GM12878 (cell line): Measurements from ENCODE around the gene KAT14. TPM values are rescaled to one million over a fixed set of nuclear protein-coding genes. Genes with fewer than 3 reads are reported as not detected.

Experiments used
- ATAC-seq: fragments of 200-7000 bp; cut with Tn5 transposase; 3 replicates; pipeline ENCODE4 v1.9.1; 2020; ENCODE audit warnings: mild to moderate bottlenecking, moderate library complexity
- BruUV-seq: library from RNA; stranded (reverse); fragments of 400-500 nt; replicated peaks from 2 replicates; lab custom pipeline; 2021; lab: Mats Ljungman, UMichigan
- CTCF ChIA-PET: fragments of 300-600 bp; sonication (Branson Sonifier 250); formaldehyde crosslinking; extraction: SDS; loops from one replicate; lab custom pipeline; 2021; ENCODE audit warnings: inconsistent platforms; lab: Yijun Ruan, JAX
- POLR2A ChIA-PET: fragments of 350-600 bp; formaldehyde crosslinking; extraction: SDS; loops from one replicate; lab custom pipeline; 2021; ENCODE audit warnings: inconsistent platforms; lab: Charles Lee
- RAD21 ChIA-PET: fragments of 300-600 bp; sonication (Branson Sonifier 250); formaldehyde crosslinking; loops from one replicate; lab custom pipeline; 2023; ENCODE audit warnings: antibody characterized with exemption; ENCODE audit not compliant: unreplicated experiment; lab: Charles Lee
- SMC1A ChIA-PET: fragments of 300-600 bp; sonication (Branson Sonifier 250); formaldehyde crosslinking; loops from one replicate; lab custom pipeline; 2023; ENCODE audit not compliant: unreplicated experiment, uncharacterized antibody; lab: Charles Lee
- DNase-seq: peaks from one replicate; pipeline ENCODE4 v3.0.0-alpha.2; 2011; ENCODE audit warnings: low read depth, low spot score
- FAIRE-seq: peaks from 3 replicates; lab custom pipeline; 2011; peaks lifted over from hg19 to GRCh38; lab: Jason Lieb, UNC
- H2AFZ ChIP-seq: 2 replicates; pipeline ENCODE4 v1.6.0; 2011; ENCODE audit warnings: low read depth, low read length, control low read depth; ENCODE audit not compliant: control insufficient read depth
- H3K27ac ChIP-seq: 2 replicates; pipeline ENCODE4 v1.5.1; 2011; ENCODE audit warnings: control low read depth; ENCODE audit not compliant: control insufficient read depth, insufficient read depth
- H3K27me3 ChIP-seq, 2 experiments: replicated peaks in 1 of 2; 2 replicates each; pipeline versions ENCODE4 v1.6.0 to v1.6.1; 2011; ENCODE audit warnings: low read length in 1 of 2; ENCODE audit not compliant: control insufficient read depth in 2 of 2, insufficient read depth in 2 of 2
- H3K36me3 ChIP-seq, 2 experiments: 2 replicates each; pipeline ENCODE4 v1.5.1; 2011; ENCODE audit warnings: low read length in 1 of 2; ENCODE audit not compliant: control insufficient read depth in 2 of 2, insufficient read depth in 2 of 2
- H3K4me1 ChIP-seq: 2 replicates; pipeline ENCODE4 v1.6.1; 2011; ENCODE audit warnings: mild to moderate bottlenecking, low read length, moderate library complexity, mixed read lengths; ENCODE audit not compliant: control insufficient read depth, insufficient read depth
- H3K4me2 ChIP-seq: 2 replicates; pipeline ENCODE4 v1.6.0; 2011; ENCODE audit warnings: control low read depth; ENCODE audit not compliant: control insufficient read depth, insufficient read depth
- H3K4me3 ChIP-seq: fragments of 200-600 bp; sonication (generic); 2 replicates; pipeline ENCODE4 v1.5.1; 2016
- H3K79me2 ChIP-seq: 2 replicates; pipeline ENCODE4 v1.6.0; 2011; ENCODE audit warnings: low read length; ENCODE audit not compliant: control insufficient read depth, insufficient read depth
- H3K9ac ChIP-seq: 2 replicates; pipeline ENCODE4 v1.8.0; 2011; ENCODE audit warnings: low read length, control low read depth, mixed read lengths; ENCODE audit not compliant: control insufficient read depth, insufficient read depth
- H3K9me3 ChIP-seq: replicated peaks from 3 replicates; pipeline ENCODE4 v1.5.1; 2011; ENCODE audit warnings: mild to moderate bottlenecking, low read length; ENCODE audit not compliant: control insufficient read depth, insufficient read depth
- H4K20me1 ChIP-seq: 2 replicates; pipeline ENCODE4 v1.6.0; 2011; ENCODE audit not compliant: control insufficient read depth, insufficient read depth
- CBX3 ChIP-seq: fragments of 200-600 bp; sonication (generic); IDR thresholded peaks from 2 replicates; pipeline ENCODE4 v1.6.1; 2016; ENCODE audit warnings: low read depth, borderline replicate concordance
- SMARCA5 ChIP-seq: fragments of 450-650 bp; IDR thresholded peaks from 2 replicates; pipeline ENCODE4 v1.6.1; 2017; ENCODE audit warnings: mild to moderate bottlenecking
- whole genome bisulfite sequencing: methylation state at CpG from one replicate; pipeline ENCODE4 v1.1.6; 2016; ENCODE audit warnings: low lambda C conversion rate; ENCODE audit not compliant: insufficient replicate concordance, insufficient coverage; ENCODE audit errors: missing lambda C conversion rate; 5-methylcytosine and 5-hydroxymethylcytosine counted together
- in situ Hi-C: fragments of 300-500 bp; cut with MboI; formaldehyde crosslinking; loops from 9 replicates; pipeline ENCODE4 v1.14.3; 2018; ENCODE audit warnings: mixed read lengths
- intact Hi-C: fragments of 100-400 bp; cut with micrococcal nuclease; formaldehyde crosslinking; loops from one replicate; pipeline ENCODE4 v1.14.2; 2022; ENCODE audit not compliant: unreplicated experiment
- polyA plus RNA-seq, 11 experiments: library from polyadenylated mRNA; depleted of rRNA in 4 of 11; unstranded in 6 of 11; stranded (reverse) in 5 of 11; fragments of >200 nt; fragmentation: Nextera tagmentation in 4 of 11; fragmentation: Illumina TruSeq in 1 of 11; extraction: Ambion mirVana in 4 of 11; extraction: Trizol in 1 of 11; gene quantifications; 1 replicate in 1 of 11; 2 replicates in 10 of 11; pipeline versions ENCODE4 v1.2.1 to v1.2.3, GENCODE V29; 2011 to 2016; ENCODE audit warnings: inconsistent platforms in 2 of 11, missing spikeins in 2 of 11, low read depth in 1 of 11
- total RNA-seq, 4 experiments: library from RNA; depleted of rRNA in 3 of 4; stranded (reverse); fragments of >200 nt in 3 of 4; fragmentation: Illumina TruSeq in 1 of 4; extraction: Trizol in 1 of 4; gene quantifications; 2 replicates each; pipeline versions ENCODE4 v1.2.1 to v1.2.3, GENCODE V29; 2013 to 2021
- TF ChIP-seq, protein P1 (sequence below): fragments of 450-650 bp; IDR thresholded peaks from 2 replicates; pipeline ENCODE4 v1.6.1; 2018; ENCODE audit warnings: borderline replicate concordance, mild to moderate bottlenecking; ENCODE audit not compliant: partially characterized antibody

KAT14 gene
- total and polyA plus RNA-seq, 10 of the 15 experiments (the other 5 are each of a cell fraction or from before 2014, with no cell fraction given) = 4.0 to 19.9 (median 13.9) TPM

DNA sequence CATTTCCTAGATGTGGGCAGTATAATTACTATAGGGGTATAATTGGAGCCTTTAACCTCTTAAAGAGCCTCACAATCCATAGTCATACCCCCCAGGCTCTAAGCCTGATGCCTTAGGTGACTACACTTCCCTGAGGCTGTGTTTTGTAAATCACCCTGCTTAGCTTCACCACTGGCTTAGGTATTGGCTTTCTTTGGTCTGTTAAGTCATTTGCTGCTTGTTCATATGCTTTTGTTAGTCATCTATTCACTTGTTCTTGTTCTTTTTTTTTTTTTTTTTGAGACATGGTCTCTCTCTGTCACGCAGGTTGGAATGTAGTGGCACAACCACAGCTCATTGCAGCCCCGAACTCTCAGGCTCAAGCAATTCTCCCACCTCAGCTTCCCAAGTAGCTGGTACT, 26.7 kb downstream of the KAT14 start (continued):
- no peak for TF ChIP-seq CBX3

DNA sequence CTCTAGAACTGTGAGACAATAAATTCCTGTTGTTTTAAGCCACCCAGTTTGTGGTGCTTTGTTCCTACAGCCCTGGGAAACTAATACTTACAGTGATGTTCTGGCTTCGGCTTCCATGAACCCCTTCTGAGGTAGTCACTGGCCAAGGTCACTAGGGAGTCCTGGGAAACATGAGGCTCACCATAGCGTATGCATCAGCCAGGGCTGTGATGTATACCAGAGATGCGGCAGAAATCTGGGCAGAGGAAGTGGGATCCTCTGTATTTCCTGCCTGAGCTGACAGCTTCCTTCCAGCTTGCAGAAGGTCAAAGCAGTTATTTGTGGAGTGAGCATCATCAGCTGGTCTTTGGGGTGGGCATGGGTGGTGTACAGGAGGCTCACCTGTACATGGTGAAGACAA, 27.9 kb downstream of the KAT14 start:
- FAIRE-seq (no peak), ATAC-seq (no peak), DNase-seq (no peak)
- Histone ChIP-seq H3K4me1 (no peaks in the 10 kb centered on the region; the same call in 1 of the 2 replicates), H3K4me2 (no peak overlapping the region), H3K4me3 (no peak overlapping the region), H3K27me3 (no peaks in the 10 kb centered on the region), H3K27ac (no peak overlapping the region), H3K79me2 (no peaks in the 10 kb centered on the region), H3K36me3 (peaks cover 7 to 25% of the 10 kb centered on the region in 2 experiments), H3K9me3 (no peaks in the 10 kb centered on the region), H3K9ac (no peak overlapping the region), H4K20me1 (no peaks in the 10 kb centered on the region), H2AFZ (no peak overlapping the region)
- in situ Hi-C loops (no loop called here), intact Hi-C loops (no loop called here)
- no peak for TF ChIP-seq SMARCA5
- TF ChIP-seq, protein P1, sequence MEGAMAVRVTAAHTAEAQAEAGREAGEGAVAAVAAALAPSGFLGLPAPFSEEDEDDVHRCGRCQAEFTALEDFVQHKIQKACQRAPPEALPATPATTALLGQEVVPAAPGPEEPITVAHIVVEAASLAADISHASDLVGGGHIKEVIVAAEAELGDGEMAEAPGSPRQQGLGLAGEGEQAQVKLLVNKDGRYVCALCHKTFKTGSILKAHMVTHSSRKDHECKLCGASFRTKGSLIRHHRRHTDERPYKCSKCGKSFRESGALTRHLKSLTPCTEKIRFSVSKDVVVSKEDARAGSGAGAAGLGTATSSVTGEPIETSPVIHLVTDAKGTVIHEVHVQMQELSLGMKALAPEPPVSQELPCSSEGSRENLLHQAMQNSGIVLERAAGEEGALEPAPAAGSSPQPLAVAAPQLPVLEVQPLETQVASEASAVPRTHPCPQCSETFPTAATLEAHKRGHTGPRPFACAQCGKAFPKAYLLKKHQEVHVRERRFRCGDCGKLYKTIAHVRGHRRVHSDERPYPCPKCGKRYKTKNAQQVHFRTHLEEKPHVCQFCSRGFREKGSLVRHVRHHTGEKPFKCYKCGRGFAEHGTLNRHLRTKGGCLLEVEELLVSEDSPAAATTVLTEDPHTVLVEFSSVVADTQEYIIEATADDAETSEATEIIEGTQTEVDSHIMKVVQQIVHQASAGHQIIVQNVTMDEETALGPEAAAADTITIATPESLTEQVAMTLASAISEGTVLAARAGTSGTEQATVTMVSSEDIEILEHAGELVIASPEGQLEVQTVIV = no peak
- POLR2A ChIA-PET = no interaction called here
- RAD21 ChIA-PET = no interaction called here
- SMC1A ChIA-PET = interaction anchor here (0.7 kb wide), 1 partner anchor 869 kb away, joined by 3 read pairs; no protein-coding TSS in a partner anchor
- CTCF ChIA-PET = no interaction called here
- WGBS = 98% methylated on average over 3 of the region's 3 CpGs
- no TSS peak for BruUV-seq
